Measurements from ENCODE around the gene ALPI.
"Not testable (repeated sequence)": the region's sequence is repeated elsewhere in the genome, so short reads cannot be mapped to it uniquely, and the experiment has no call there.

The ALPI gene

DNA sequence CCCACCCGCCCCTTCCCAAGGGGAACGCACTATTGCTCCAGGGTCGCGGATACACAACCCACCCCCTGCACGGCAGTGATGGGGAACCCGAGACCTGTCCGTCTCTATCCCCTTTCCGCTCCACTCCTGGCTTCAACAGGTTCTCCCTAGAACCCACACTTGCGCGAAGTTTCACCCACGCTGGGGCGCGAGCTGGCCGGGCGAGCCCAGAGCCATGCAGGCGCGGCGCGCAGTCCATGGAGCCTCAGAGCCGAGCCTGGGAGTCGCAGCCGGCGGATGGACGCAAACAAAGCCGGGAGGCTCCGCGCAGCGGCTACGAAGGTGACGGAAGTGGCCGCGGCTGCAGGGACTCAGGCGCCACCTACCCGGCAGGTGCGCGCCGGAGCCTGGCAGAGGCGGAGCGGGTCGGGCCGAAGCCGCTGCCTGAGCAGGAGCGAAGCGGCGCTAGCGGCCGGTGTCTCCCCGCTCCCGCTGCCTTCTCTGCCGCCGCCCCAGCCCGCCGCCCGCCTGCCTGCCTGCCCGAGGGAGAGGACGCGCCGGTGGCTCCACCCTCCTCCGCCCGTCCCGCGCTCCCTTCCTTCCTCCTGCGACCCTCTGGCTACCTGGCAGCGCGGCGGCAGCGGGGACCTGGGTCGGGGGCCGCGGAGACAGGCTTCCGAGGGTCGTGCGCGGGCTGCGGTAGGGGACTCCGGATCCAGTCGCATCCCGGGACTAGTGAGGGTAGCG, 35.3 kb upstream of the ALPI start:
- DNase-seq (ENCODE audit: low spot score) = no peak

GRCh38 chr2:232421189-232421785, 34.7 kb upstream of the ALPI start:
- DNase-seq (ENCODE audit: low spot score) = no peak

GRCh38 chr2:232422051-232422450, 33.9 kb upstream of the ALPI start:
- no peak for DNase-seq (ENCODE audit: low spot score)

GRCh38 chr2:232422996-232423395, 33.0 kb upstream of the ALPI start:
- not testable (repeated sequence) for DNase-seq (ENCODE audit: low spot score)

DNA sequence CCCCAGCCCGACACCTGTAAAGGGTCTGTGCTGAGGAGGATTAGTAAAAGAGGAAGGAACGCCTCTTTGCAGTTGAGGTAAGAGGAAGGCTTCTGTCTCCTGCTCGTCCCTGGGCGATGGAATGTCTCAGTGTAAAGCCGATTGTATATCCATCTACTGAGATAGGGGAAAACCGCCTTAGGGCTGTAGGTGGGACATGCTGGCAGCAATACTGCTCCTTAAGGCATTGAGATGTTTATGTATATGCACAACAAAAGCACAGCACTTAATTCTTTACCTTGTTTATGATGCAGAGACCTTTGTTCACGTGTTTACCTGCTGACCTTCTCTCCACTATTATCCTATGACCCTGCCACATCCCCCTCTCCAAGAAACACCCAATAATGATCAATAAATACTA, 32.5 kb upstream of the ALPI start:
- DNase-seq (ENCODE audit: low spot score) = not testable (repeated sequence)

GRCh38 chr2:232431705-232432590, 24.0 kb upstream of the ALPI start:
- DNase-seq (ENCODE audit: low spot score) = no peak

GRCh38 chr2:232432598-232433184, 23.3 kb upstream of the ALPI start:
- DNase-seq (ENCODE audit: low spot score) = peak; percentile 18

- not testable (repeated sequence) for DNase-seq (ENCODE audit: low spot score)
Observed at GRCh38 chr2:232433622-232434021, 22.3 kb upstream of the ALPI start.

- no peak for DNase-seq (ENCODE audit: low spot score)
Observed at GRCh38 chr2:232434091-232434490, 21.9 kb upstream of the ALPI start.

- no peak for DNase-seq (ENCODE audit: low spot score)
Observed at GRCh38 chr2:232434563-232435374, 21.2 kb upstream of the ALPI start.

GRCh38 chr2:232435375-232435648, 20.6 kb upstream of the ALPI start:
- no peak for DNase-seq (ENCODE audit: low spot score)

- no peak for DNase-seq (ENCODE audit: low spot score)
Observed at GRCh38 chr2:232435805-232436204, 20.1 kb upstream of the ALPI start.

DNA sequence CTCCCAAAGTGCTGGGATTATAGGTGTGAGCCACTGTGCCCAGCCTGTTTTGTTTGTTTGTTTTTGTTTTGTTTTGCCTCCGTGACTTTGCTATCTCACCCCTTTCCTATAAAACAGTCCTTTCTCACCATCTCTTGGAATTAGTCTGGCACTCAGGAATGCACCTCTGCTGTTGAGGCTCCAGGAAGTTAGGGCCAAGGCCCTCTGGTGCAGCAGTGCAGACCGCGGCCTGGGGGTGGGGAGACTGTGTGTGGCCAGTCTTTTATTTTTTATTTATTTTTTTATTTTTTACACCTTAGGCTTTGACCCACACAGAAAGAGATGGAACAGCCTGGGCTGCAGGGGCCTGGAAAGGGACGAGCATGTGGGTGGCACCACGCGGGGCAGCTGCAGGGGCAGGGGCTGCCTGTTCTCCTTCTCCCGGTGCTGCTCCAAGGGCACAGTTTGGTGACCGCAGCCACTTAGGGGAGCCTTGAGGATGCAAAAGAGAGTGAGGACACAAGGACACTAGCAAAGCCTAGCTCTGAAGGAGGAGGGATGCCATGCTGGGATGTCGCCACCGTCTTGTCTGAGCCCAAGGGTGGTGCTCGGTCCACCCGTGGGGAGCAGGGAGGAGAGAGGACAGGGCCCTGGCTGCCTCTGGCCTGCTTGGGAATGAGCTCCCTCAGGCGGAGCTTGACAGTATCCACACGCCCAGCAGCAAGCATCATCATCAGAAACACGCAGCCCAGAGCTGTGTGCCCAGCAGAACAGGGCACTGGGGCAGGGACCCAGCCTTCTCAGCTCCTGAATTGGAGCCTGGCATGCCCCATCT, 19.4 kb upstream of the ALPI start:
- DNase-seq (ENCODE audit: low spot score) = no peak

- no peak for DNase-seq (ENCODE audit: low spot score)
Observed at GRCh38 chr2:232437195-232437571, 18.8 kb upstream of the ALPI start.

GRCh38 chr2:232438091-232438490, 17.9 kb upstream of the ALPI start:
- no peak for DNase-seq (ENCODE audit: low spot score)

- DNase-seq (ENCODE audit: low spot score) = peak; percentile 25
Observed at GRCh38 chr2:232438951-232439757, 16.8 kb upstream of the ALPI start.

GRCh38 chr2:232439758-232440135, 16.2 kb upstream of the ALPI start:
- no peak for DNase-seq (ENCODE audit: low spot score)

DNA sequence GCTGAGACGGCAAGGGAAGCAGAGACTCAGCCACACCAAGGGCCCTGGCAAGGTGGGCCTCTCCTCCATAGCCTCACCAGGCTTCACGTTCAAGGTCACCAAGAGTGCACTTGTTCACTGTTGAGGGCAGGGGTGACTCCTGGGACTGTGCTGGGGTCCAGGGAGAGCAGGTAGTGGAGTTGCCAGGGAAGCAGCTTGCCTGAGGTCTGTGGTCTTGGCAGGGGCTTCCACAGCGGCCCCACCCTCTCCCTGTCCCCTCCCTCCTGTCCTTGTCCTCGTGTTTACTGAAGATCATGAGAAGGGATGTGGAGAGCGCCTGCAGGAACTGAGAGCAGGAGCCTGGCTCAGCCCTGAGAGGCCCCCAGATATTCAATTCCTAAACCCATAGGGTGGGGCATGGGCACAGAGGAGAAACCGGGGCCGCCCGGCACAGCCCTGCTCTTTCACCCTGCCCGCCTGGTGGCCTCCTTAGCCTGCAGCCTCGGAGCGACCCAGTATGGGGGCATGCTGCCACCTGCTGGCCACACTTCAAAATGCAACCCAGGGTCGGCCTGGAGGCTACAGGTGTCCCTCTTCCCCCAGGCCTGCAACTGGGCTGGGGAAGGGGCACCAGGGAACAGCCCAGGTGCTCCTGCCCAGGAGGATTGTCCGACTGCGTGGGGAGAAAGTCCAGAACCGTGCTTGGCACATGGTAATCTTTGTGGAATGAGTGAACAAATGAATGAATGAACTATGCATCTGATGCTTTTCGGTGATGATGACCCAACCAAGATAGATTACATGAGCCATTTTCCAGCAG, 15.5 kb upstream of the ALPI start:
- peak; percentile 70 for DNase-seq (ENCODE audit: low spot score)

DNA sequence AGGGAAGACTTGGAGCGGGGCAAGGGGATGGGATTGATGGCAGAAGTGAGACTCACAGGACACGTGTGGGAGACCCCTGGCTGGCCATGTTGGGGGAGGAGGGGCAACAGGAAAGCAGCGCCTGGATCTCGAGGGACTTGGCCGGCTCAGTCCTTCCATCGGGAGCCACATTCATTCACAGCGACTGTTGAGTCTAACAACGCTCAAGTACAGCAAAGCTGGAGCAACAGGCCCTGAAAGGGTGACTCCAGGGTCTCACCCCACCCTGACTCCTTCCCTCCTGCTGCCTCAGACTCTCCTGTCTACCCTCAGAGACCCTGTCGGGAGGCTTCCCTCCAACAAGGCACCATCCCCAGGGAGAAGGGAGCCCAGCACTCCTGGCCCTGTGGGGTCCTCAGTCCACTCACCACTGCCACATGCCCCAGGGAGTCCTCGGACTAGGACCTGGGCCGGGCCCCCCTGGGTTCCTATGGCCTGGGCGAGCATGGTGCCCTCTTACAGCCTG, 14.8 kb upstream of the ALPI start:
- DNase-seq (ENCODE audit: low spot score) = no peak
